Body of pancreas (tissue), 4 donors: ENCODE data around the gene COL19A1. TPM values are rescaled to one million over a fixed set of nuclear protein-coding genes. Genes with fewer than 3 reads are reported as not detected.
A peak's percentile ranks its signal among the peaks of the same experiment; 100 is the strongest.

ENCODE experiments used
- ATAC-seq: fragments of 150-250 bp; one replicate; pipeline ENCODE4 v1.9.1; 2016
- DNase-seq, 4 donors: peaks; one replicate each; pipeline ENCODE4 v3.0.0-alpha.2; 2019
- H3K27ac ChIP-seq, 4 donors: fragments of 200-600 bp; sonication (generic); 1 replicate in 3 of 4; 2 replicates in 1 of 4; pipeline versions ENCODE4 v1.5.1 to v1.6.1; 2016 to 2019; ENCODE audit warnings: mild to moderate bottlenecking in 1 of 4, mixed read lengths in 1 of 4, moderate library complexity in 1 of 4
- H3K27me3 ChIP-seq, 2 donors: fragments of 200-600 bp; sonication (generic); one replicate each; pipeline ENCODE4 v1.6.0; 2016; ENCODE audit warnings: mild to moderate bottlenecking in 1 of 2
- H3K36me3 ChIP-seq, 2 donors: fragments of 200-600 bp; sonication (generic); replicated peaks in 1 of 2; 2 replicates each; pipeline ENCODE4 v1.5.1; 2016; ENCODE audit warnings: low read depth in 2 of 2; ENCODE audit not compliant: insufficient read depth in 1 of 2
- H3K4me1 ChIP-seq: fragments of 200-600 bp; sonication (generic); one replicate; pipeline ENCODE4 v1.6.0; 2016
- H3K4me3 ChIP-seq, 2 donors: fragments of 200-600 bp; sonication (generic); 1 replicate in 1 of 2; 2 replicates in 1 of 2; pipeline ENCODE4 v1.5.1; 2016 to 2019
- H3K9me3 ChIP-seq, 3 donors: fragments of 200-600 bp; sonication (generic); 1 replicate in 2 of 3; 2 replicates in 1 of 3; pipeline ENCODE4 v1.5.1; 2016
- CTCF ChIP-seq, 7 experiments: fragments of 450-650 bp in 4 of 7; fragments of 200-600 bp in 3 of 7; sonication (generic) in 3 of 7; IDR thresholded peaks; one replicate each; pipeline ENCODE4 v1.5.1; 2016 to 2019; ENCODE audit warnings: antibody characterized with exemption in 7 of 7
- POLR2A ChIP-seq, 3 donors: fragments of 450-650 bp; IDR thresholded peaks; one replicate each; pipeline ENCODE4 v1.6.1; 2016; ENCODE audit warnings: antibody characterized with exemption in 3 of 3, mild to moderate bottlenecking in 2 of 3
- WGBS, 2 donors: methylation state at CpG; one replicate each; pipeline ENCODE4 v1.1.5; 2017; 5-methylcytosine and 5-hydroxymethylcytosine counted together
- intact Hi-C: fragments of 100-400 bp; cut with DNase I; formaldehyde crosslinking; loops from one replicate; pipeline ENCODE4 v1.15.1; 2023
- total RNA-seq, 2 donors: library from RNA; depleted of rRNA; stranded (reverse); fragments of >200 nt; gene quantifications; one replicate each; pipeline ENCODE4 v1.1.0, GENCODE V29; 2016

Gene COL19A1
- total RNA-seq, 2 donors from 2014 or later: 0.26 to 1.6 TPM

- H3K27me3 ChIP-seq: no peaks in the 10 kb centered on the region
- no peaks in the 10 kb centered on the region for H3K36me3 ChIP-seq
- no peak overlapping the region for H3K4me3 ChIP-seq
- DNase-seq (no peak), ATAC-seq (no peak)
- H3K27ac ChIP-seq: no peak overlapping the region
- TF ChIP-seq POLR2A (IDR thresholded peaks at IDR 0.05): no peak
- no peak for TF ChIP-seq CTCF (IDR thresholded peaks at IDR 0.05)
- H3K9me3 ChIP-seq: no peaks in the 10 kb centered on the region
- peaks cover 7% of the 10 kb centered on the region for H3K4me1 ChIP-seq
- WGBS, 2 donors: 65 to 68% methylated on average over 7 to 8 of the region's 8 CpGs
- intact Hi-C loops: no loop called here
These were observed 350.4 kb downstream of the COL19A1 start for GRCh38 chr6:70216767-70217166.

GRCh38 chr6:70219943-70220613 is 353.7 kb downstream of the COL19A1 start:
- no peak for ATAC-seq
- WGBS, 2 donors: 55 to 69% methylated on average over 1 of the region's 1 CpG
- Histone ChIP-seq H3K9me3 (no peaks in the 10 kb centered on the region), H3K27ac (no peak overlapping the region), H3K4me3 (no peak overlapping the region), H3K27me3 (no peaks in the 10 kb centered on the region), H3K36me3 (no peaks in the 10 kb centered on the region), H3K4me1 (peaks cover 14% of the 10 kb centered on the region)
- no peak for TF ChIP-seq CTCF (IDR thresholded peaks at IDR 0.05)
- TF ChIP-seq POLR2A (IDR thresholded peaks at IDR 0.05): no peak
- DNase-seq: no peak
- intact Hi-C loops: no loop called here

- DNase-seq (peak; percentile 22 to 57 (median 41)), ATAC-seq (peak; percentile 88)
- no peak overlapping the region for H3K4me3 ChIP-seq
- TF ChIP-seq CTCF (IDR thresholded peaks at IDR 0.05) (peak; percentile 35 to 95 (median 72)), POLR2A (IDR thresholded peaks at IDR 0.05) (no peak)
- no peaks in the 10 kb centered on the region for H3K27me3 ChIP-seq
- 6 to 7% methylated on average over 4 of the region's 4 CpGs for WGBS, 2 donors
- no peaks in the 10 kb centered on the region for H3K36me3 ChIP-seq
- peaks cover 14% of the 10 kb centered on the region for H3K4me1 ChIP-seq
- H3K27ac ChIP-seq: peak overlapping the region in 2 of 4 donors; percentile 36 to 46
- intact Hi-C loops: no loop called here
- H3K9me3 ChIP-seq: no peaks in the 10 kb centered on the region
These were observed 354.8 kb downstream of the COL19A1 start for GRCh38 chr6:70221025-70221714.

GRCh38 chr6:70221715-70222438 is 355.5 kb downstream of the COL19A1 start:
- Histone ChIP-seq H3K27ac (peak overlapping the region in 2 of 4 donors; percentile 36 to 46), H3K36me3 (no peaks in the 10 kb centered on the region), H3K9me3 (no peaks in the 10 kb centered on the region), H3K4me3 (no peak overlapping the region), H3K4me1 (peaks cover 14% of the 10 kb centered on the region), H3K27me3 (no peaks in the 10 kb centered on the region)
- peak; percentile 33 for ATAC-seq
- intact Hi-C loops: no loop called here
- DNase-seq: no peak
- 34 to 36% methylated on average over 6 of the region's 6 CpGs for WGBS, 2 donors
- no peak for TF ChIP-seq POLR2A (IDR thresholded peaks at IDR 0.05)
- TF ChIP-seq CTCF (IDR thresholded peaks at IDR 0.05): no peak
